Mucosa of gallbladder (tissue), 1 donor: ENCODE measurements around the gene INF2. TPM values are rescaled to one million over a fixed set of nuclear protein-coding genes. Genes with fewer than 3 reads are reported as not detected.
A peak's percentile ranks its signal among the peaks of the same experiment; 100 is the strongest.
"Not testable (repeated sequence)": the region's sequence is repeated elsewhere in the genome, so short reads cannot be mapped to it uniquely, and the experiment has no call there.

Experiments
- DNase-seq: peaks from one replicate; pipeline ENCODE4 v3.0.0-alpha.2; 2020; ENCODE audit warnings: low spot score
- total RNA-seq: library from RNA; stranded (reverse); gene quantifications from one replicate; pipeline ENCODE4 v1.2.1, GENCODE V29; 2021
- donor health status: DM: no; HTN: no; CAD: no.

The INF2 gene
- total RNA-seq, 1 donor from 2014 or later: 306 TPM

DNA sequence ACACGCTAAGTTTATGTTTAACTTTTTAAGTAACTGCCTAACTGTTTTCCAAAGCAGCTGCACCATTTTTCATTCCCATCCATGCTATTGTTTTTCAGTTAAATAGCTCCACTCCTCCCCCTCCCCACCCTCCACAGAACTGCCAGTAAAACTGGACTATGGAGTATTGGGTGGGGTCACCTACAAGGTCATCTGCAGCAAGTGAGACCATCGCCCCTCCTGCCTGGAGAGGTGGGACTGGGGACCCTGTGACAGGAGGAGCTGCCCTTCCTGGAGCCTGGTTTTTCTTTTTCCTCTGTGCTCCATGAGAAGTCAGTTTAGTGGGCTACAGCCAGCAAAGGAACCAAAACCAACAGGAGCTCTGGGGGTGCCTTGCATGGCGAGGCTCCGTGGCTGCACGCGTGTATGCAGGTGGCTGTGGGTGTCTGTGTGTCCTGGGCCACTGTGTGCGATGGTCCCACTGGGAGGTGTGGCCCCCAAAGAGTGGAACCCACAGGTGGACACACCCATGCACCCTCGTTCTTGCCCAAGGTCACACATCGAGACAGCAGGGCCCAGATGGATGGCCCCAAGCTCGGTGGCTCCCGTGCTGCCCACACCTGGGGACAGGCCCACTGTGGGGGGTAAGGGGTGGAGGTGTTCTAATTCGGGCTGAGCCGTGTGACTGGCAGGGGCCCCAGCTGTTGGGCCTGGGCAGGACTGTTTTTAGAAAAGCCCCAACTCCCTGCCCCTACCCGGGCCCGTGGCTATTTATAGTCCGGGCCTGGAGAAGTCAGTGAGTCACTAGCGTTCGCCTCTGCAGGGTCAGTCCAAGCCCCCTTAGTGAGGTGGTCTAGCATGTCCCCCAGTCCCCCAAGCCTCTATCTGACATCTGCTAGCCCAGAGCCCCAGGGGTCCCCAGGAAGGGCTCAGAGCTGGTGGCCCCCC lies 32.4 kb downstream of the INF2 start:
- no peak for DNase-seq

DNA sequence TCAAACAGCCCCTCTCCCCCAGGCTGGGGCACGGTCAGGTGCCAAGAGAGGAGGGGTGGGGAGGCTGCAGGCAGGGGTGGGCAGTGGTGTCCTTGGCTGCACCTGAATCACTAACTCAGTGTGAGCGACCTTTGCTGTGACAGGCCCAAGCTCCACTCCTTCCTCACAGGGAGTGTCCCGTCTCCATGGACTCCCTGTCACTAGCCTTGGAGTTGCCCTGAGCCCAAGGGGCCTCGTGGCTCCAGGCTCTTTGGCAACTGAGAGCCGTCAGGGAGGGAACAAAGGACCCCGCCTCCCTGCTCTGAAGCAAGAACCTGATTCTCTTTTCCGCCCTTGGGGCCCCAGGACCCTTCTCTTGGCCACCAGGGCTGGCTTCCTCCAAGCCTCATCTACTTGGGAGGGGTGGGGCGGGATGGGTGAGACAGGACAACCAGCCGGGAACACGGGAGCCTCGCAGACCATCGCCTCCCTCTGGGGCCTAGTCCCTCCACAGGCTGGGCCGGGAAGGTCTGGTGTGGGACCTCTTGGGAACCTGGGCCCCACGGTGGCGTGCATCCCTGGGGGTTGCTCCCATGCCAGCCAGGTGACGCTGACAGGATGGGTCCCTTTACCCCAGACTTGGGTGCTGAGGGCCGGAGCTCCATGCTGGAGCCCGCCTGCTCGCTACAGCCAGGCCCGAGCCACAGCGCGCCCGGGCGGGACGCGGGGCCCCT lies 33.7 kb downstream of the INF2 start:
- DNase-seq: peak; percentile 45

DNA sequence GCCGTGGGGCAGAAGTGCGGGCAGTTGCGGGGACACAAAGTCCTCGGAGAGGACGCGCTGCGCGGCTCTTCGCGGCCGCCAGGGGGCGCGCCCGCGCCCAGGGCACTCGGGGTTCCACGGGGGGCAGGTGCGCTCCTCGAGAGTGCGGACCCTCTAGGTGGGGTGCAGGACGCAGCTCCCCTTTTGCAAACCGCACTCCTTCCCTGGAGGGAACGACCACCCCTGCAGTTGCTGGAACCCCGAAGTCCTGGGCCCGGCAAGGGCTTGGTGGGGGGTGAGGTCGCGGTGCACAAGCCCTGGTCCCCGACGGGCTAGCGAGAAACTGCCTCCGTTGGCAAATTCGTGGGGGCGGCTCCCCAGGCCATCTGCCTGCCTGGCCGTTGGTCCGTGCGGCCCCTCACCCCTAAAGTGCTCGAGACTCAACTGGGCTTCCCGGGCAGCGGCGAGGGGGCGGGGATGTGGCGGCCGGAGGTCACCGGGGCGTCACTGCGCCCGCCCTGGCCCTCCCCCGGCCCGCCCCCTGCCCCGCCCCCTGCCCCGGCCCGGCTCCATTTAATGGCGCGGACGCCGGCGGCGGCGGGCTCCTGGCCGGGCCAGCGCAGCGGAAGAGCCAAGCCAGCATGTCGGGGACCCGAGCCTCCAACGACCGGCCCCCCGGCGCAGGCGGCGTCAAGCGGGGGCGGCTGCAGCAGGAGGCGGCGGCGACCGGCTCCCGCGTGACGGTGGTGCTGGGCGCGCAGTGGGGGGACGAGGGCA lies 34.4 kb downstream of the INF2 start, which contains the start of gene ADSS1:
ADSS1 (plus strand) TSS at position 579 of the 756 bp plus-strand sequence; CDS start at position 621, 42 bp downstream.
- peak; percentile 69 for DNase-seq

DNA sequence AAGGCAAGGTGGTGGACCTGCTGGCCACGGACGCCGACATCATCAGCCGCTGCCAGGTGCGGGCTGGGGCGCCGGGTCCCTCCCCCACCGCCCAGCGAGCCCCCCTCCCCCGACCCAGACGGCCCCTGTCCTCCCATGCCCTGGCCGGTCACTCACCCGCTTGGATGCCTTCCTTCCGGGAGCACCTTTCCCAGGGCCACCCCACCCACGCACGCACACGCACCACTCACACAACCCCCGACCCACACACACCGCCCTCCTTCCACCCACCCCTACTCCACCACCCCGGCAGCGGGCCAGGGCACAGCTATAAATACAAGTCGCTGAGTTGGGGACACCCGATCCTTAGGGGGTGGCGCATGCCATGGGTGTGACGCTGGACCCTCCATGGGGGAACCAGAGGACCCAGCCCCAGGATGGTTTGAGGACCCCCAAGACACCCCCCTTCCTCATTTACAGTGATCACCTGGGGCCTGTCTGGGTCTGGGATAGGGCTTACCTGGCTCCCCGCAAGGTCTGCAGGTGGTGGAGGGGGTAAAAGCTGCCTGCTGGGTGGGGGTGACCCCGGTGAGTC lies 35.1 kb downstream of the INF2 start:
- DNase-seq: peak; percentile 36

DNA sequence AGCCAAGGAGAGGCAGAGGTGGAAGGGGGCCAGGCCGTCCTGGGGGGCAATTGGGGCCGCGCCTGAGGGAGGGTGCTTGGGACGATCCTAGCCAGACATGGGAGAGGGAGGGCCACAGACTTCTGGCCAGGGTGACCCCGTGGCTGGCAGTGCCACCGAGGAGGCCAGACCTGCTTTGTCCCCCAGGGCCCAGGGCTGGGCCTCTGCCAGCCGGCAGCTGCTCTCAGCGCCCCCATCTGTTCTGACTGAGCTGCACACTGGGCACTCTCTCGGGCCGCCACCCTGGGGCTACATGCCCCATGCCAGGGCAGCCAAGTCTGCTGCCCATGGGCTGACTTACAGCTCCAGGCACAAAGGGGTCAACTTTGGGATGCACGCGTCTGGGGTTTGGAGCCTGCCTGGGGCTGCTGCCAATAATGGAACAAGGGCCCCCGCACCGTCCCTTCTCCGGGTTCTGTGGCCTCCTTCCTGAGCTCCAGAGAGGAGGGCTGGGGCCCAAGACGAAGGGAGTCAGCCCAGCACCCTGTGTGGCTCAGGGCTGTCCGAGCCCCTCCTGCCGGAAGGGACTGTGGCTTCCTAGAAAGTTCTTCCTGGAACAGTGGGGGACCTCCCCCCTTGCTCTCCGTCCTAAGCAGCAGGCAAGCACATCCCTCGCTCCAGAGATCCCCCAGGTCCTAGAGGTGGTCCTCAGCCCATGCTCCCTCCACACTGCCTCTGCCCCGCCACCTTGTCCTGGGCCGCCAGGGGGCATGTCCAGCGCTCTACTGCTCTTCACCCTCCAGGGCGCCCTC lies 35.8 kb downstream of the INF2 start:
- DNase-seq: peak; percentile 42

DNA sequence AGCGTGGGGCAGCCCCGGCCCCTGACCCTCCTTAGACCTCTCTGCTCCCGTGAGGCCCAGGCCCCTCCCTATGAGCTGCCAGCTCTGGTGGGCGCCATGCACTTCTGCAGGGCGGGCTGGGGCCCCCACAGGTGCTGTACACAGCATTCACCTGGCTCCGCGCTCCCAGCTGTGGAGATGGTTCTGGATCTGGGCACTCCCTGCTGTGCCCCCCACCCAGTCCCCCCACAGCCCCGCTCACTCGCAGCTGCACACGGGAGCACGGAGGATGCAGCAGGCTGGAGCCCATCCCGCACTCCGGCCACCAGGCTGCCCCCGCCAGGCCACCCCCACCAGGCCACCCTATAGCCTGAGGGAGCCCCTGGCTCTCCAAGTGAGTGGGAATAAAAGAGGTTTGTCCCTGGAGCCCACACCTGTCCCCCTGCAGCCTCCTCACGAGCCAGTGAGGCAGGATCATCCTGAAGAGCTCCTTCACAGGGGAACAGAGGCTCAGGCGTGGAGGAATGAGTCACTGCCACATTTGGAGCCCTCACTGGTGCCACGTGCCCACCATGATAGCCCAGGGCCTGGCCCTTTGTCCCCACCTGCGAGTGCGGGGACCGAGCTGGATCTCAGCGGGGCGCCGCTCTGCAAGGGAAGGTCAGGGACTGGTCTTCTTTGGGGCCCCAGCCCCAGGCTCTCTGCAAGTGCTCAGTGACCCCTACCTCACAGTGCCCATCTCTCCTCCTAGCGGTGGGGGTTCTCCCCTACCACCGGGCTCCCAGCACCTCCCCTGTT lies 36.5 kb downstream of the INF2 start:
- DNase-seq: no peak

DNA sequence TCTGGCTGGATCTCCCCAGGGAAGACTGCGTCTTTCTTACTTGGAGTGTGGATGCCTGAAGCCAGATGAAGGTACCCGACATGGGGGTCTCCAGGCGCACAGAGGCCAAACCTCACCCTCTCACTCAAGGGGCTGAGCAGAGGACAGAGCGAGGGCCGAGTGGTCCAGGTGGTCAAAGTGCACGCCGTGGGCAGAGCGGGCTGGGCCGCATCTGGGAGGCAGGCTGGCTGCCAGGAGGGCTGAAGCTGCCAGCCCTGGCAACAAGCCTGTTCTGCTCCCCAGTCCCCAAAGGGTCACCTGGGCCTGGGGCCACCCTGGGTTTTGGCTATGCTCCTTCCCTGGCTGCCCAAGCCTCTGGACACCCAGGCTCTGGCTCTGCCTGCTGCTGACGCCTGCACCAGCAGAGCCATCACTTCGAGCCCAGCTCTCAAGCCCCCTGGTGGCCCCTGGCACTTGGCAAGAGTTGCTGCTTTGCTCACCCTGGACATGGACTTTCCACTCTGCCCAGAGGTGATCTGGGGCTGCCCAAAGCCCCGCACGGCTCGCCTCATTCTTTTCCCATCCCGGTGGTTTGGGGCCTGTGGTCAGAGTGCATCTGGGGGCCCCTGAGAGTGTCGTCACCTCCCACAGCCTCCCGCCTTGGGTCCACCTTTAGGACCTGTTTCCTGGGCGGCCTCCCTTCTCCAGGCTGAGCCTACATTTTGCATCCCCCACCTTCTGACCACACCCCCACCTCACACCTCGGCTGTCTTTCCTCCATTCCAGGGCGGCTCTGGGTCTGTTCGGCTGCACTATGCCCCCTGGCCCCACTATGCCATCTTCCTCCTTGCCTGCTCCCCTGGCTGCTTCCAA lies 37.4 kb downstream of the INF2 start:
- no peak for DNase-seq

DNA sequence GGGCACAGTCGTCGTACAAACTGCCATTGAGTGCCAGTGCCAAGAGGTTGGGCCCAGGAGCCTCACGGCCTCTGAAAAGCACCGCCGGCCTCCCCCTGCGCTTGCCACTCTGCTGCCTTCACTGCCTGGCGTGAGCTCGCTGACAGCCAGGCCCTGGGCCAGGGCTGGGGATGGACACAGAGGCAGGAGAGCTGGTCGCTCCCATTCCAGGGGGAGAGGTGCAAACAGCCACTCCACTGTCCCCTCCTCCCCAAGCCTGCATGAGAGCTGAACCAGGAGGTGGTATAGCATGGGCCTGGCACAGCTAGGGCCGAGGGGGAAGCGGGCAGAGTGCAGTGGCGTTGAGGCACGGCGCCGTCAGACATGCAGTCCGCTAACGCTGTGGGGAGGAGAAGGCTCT lies 39.2 kb downstream of the INF2 start:
- no peak for DNase-seq

DNA sequence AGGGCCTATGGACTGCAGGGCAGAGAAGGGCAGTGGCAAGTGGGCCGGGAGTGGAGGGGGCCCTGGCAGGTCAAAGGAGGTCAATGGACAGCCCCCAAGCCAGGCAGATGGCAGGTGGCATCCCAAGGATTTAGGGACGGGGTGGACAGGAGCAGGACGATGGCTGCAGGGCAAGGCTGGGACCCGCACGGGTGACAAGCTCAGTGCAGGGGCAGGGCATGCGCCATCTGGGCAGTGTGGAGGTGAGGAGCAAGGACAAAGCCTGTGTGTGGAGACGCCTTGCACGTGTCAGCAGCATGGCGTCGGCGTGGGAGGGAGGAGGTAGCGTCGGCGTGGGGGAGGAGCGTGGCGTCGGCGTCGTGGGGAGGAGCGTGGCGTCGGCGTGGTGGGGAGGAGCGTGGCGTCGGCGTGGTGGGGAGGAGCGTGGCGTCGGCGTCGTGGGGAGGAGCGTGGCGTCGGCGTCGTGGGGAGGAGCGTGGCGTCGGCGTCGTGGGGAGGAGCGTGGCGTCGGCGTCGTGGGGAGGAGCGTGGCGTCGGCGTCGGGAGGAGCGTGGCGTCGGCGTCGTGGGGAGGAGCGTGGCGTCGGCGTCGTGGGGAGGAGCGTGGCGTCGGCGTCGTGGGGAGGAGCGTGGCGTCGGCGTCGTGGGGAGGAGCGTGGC lies 39.9 kb downstream of the INF2 start:
- DNase-seq: not testable (repeated sequence)

DNA sequence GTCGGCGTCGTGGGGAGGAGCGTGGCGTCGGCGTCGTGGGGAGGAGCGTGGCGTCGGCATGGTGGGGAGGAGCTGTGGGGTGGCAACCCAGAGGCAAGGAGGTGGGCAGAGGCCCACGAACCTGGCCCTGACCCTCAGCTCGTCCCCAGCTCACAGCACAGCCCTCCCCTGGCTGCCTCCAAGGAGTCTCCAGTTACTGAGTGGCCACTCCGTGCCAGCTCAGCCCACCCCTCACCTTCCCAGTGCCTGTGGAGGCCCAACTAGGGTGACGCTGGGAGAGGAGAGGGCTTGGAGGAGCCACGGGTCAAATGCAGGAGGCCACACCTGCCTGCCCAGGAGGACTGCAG lies 40.4 kb downstream of the INF2 start:
- DNase-seq: no peak

DNA sequence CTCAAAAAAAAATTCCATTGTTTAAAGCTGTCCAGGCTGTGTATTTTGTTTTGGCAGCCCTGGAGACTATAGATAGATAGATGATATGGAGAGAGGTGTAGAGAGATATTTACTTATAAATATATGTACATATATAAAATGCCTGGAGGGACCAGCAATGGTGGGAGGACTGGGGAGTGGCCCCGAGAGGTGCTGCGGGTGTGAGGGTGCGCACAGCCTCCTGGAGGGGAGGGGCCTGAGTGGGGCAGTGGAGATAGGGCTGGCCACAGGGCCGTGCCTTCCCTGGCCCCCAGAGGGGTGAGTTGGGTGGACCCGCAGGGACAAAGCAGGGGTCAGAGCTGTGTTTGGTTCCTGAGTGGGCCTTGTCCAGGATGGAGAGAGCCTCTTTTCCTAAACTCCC lies 41.1 kb downstream of the INF2 start:
- no peak for DNase-seq

DNA sequence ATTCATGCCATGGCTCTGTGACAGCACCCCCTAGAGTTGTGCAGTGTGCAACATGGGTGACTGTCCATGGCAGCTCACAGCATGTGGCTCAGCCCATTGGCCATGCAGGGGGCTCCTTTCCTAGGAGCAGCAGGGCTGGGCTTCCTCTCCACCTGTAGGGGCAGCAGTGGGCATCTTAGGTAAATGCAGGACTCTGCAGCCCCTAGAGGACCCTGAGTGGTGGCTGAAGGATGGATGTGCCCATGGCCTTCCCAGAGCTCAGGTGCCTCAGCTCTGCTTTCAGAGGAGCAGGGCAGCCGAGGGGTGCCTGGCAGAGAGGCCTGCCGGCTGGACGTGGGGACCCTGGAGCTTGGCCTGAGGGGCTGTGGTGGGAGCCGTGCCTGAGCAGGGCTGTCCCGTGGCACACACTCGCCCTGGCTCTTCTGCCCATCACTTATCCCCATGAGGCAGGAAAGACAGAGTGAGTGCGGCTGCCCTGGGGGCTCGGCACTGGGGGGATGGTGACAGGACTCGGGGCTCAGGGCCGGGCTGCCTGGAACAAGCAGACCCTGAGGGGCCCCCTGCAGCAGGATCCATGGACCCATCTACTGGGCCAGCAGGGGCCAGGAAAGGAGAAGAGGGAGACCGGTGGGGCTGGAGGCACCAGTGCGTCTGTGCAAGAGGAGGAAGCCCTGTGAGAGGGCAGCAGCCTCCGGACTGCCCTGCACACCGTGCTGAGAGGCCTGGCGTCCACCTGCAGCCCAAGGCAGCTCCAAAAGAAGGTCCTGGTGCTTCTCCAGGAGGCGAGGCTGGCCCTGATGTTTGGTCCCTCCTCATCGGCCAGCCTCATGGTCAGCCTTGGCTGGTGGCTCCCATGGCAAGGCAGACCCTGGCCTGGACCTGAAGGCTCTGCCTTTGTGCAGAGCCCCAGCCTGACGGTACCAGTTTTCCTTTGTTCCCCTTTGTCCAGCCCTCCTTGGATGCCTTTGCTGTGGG lies 42.2 kb downstream of the INF2 start:
- DNase-seq: no peak

DNA sequence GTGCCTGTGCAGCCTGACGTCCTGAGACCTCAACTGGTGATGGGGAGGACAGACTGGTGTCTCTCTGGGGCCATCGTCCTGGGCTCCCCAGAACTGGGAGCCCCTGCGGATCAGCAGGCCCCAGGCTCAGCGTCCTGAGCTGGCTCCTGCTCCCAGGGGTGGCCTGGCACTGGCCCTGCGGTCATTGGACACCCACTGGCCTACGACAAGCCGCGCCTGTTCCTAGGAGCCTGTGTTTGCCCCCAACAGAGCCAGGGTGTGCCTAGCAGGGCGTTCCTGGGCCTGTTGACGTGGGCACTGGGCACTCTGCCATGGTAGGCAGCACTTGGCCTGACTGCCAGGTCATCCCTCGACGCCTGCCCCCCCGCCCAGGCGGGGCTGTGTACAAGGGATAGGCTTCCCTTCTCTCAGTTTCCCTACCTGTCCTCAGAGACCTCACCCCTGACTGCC lies 43.0 kb downstream of the INF2 start:
- peak; percentile 90 for DNase-seq

DNA sequence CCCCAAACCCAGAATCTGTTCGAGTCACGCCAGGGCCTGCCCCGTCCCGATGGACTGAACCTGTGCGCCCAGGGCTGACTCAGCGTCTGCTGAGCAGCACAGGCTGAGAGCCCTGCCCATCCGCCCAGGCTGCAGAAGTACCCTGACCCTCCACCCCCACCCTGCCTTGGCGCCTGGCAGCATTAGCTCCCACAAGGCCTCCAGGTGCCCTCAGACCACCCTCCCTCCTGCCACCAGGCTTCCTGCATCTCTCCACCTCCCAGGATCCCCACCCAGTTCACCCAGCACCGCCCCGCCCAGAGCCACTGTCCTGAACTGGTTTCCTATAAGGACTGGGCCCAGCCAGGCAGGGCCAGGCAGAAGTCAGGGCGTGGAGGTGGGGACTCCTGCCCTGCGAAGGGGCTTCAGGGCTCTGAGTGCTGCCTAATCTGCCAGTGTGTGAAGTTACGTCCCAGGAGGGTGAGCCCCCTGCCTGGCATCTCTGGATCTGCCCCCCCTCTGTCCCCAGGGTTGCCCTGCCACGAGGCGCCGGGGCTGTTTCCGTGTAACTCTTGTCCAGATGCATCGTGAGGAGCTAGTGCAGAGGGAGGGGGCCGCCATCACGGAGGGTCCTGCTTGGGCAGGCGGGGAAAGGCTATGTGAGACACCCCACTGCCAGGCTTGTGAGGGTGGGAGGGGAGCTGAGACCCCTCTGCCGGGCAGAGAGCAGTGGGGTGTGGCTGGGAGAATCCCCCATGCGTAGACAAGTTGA lies 43.7 kb downstream of the INF2 start:
- DNase-seq: peak; percentile 47

DNA sequence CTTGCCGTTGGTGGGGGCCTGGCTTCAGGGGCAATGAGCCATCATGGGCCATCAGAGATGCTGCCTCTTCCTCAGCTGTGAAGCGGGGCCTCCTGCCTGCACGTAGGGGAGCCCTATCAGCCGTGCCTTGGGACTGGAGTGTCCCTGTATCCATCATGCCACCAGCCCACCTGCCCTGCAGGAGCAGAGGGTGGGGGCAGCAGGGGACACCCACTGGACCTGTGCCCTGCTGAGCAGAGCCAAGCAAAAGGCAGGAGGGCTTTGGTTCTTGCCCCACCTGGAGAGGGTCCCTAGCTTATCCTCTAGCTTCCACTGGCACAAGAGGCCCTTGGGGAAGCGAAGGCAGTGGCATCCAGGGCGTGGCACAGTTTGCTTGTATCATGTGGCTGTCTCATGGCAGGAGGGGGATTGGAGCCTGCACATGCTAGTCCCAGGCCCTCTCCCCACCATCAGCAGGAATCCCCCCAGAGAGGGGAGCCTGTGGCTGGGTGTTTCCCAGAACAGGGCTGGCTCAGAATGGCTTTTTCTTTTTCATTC lies 44.7 kb downstream of the INF2 start:
- DNase-seq: no peak

DNA sequence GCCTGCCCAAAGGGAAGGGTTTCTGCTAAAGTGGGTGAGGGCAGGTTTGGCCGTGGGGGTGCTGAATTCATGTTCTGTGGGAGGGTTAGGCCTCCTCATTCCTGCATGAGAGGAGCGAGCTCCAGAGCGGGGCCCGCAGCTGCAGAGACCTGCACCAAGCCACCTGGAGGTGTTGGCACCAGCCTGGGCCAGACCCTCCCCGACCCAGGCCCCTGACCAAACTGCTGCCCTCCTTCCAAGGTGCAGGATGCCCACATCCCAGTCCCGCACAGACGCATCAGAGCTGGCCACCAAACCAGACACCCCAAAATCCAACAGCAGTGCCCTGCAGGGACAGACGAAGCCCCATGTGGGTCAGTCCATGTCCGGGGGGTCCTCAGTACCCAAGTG lies 45.2 kb downstream of the INF2 start:
- DNase-seq: no peak
